AG04449 (cell line): ENCODE data around the gene C12orf76.

Source experiments
- CTCF ChIA-PET: fragments of 350-600 bp; formaldehyde crosslinking; extraction: SDS; loops from one replicate; lab custom pipeline; 2021; ENCODE audit warnings: antibody characterized with exemption; lab: Yijun Ruan, JAX
- POLR2A ChIA-PET: fragments of 400-600, 350-600 bp; formaldehyde crosslinking; extraction: SDS; loops from one replicate; lab custom pipeline; 2020; ENCODE audit warnings: antibody characterized with exemption, inconsistent platforms; lab: Yijun Ruan, JAX
- DNase-seq: peaks from one replicate; pipeline ENCODE4 v3.0.0-alpha.2; 2010; ENCODE audit warnings: low read depth, low spot score
- H3K4me3 ChIP-seq: 2 replicates; pipeline ENCODE4 v1.5.1; 2011; ENCODE audit warnings: low read depth, mild to moderate bottlenecking, control low read depth, low read length
- CTCF ChIP-seq: IDR thresholded peaks from one replicate; pipeline ENCODE4 v1.5.1; 2011; ENCODE audit warnings: mild to moderate bottlenecking, moderate library complexity, low read length, control low read depth, inconsistent platforms; ENCODE audit not compliant: insufficient read depth; ENCODE audit errors: missing control alignments

Gene C12orf76

DNA sequence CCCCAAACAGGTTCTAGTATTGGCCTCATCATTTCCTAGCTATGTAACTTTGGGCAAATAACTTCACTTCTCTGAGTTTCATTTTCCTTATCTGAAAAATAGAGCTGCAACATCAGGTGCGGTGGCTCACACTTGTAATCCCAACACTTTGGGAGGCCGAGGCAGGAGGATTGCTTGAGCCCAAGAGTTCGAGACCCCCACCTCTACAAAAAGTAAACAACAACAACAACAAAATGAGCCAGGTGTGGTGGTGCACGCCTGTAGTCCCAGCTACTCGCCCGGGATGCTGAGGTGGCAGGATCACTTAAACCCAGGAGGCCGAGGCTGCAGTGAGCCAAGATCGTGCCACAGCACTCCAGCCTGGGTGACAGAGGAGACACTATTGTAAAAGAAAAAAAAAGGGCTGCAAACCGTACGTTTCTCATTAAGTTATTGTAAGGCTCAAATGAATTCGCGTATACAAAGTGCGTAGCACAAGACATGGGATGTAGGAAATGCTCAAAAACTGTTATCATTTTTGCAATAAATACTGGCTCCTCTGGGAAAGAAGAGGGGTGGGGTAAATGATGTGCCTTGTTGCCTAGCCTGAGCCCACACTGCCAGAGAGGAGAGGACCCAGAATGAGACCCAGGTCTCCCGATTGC, 903 bp downstream of the C12orf76 start:
- POLR2A ChIA-PET: no interaction called here

GRCh38 chr12:110046451-110047187, 1.7 kb downstream of the C12orf76 start:
- CTCF ChIA-PET: interaction anchor here (1.5 to 1.8 kb wide), 2 partner anchors 385 kb away, joined by 5 to 7 read pairs; no protein-coding TSS in a partner anchor
- DNase-seq: no peak
- no peak for TF ChIP-seq CTCF
- POLR2A ChIA-PET: no interaction called here
- peak overlapping the region; percentile 82 for H3K4me3 ChIP-seq

More for the DNA sequence above, 903 bp downstream of the C12orf76 start:
- no peak for TF ChIP-seq CTCF
- H3K4me3 ChIP-seq: peak overlapping the region; percentile 82
- CTCF ChIA-PET: interaction anchor here (1.2 to 1.8 kb wide), 2 partner anchors 10 to 384 kb away, joined by 3 to 5 read pairs; no protein-coding TSS in a partner anchor
- no peak for DNase-seq

DNA sequence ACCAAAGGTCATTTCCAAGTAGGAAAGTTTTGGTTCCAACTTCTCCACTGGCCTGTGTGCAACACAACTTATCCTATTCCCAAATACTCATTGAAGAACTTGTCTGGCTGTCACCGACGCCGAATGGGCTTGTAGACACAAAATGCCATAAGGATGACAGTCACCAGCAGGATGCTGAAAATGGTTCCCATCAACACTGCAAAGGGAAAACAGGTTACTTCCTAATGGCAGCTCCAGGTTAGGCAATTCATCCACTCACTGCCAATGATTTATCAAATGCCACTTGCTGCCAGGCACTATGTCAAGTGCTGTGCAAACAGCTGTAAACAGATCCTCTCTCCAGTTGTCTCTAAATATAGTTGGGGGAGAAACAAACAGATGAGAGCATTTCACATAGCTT, 6.1 kb downstream of the C12orf76 start:
- CTCF ChIA-PET: interaction anchor here (0.6 to 4.0 kb wide), 7 partner anchors 9 to 389 kb away, joined by 3 to 21 read pairs (median 8); no protein-coding TSS in a partner anchor
- no peak for TF ChIP-seq CTCF
- H3K4me3 ChIP-seq: no peak overlapping the region
- POLR2A ChIA-PET: interaction anchor here (0.8 kb wide), 1 partner anchor 93 kb away, joined by 3 read pairs; no protein-coding TSS in a partner anchor
- DNase-seq: no peak

DNA sequence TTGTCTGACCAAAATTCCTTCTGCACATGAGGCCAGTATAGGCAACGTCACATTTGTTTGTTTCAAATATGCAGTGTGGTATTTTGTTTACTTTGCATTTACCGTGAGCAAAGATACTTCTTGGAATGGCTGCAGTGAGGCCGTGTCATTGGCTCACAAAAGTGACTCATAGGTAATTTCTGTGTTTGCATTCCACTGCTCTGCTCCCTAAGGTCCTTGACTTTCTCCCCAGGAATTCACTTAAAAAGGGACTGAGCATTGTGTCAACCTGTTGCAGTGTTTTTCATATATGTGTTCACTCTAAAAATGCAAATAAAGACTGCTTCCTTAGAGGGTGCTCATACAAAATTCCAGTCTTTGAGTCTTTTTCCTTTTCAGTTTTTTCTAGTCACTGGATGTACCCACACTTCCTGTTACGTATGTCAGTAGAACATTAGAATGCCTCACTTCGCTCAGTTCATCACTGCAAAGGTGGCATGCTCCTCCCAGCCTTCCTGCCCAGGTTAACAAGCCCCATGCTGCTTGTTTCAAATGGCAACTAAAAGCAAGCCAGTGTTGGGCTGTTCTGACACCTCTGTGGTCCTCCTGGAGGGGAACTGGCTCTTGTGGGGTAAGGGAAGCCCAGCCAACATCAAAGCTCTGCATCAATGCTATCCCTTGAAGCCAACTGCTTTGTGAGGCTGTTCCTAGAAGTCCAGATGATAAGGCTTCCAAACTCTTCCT, 9.1 kb downstream of the C12orf76 start:
- no peak overlapping the region for H3K4me3 ChIP-seq
- ChIA-PET CTCF (interaction anchor here (1.2 to 4.0 kb wide), 3 partner anchors 8 to 392 kb away, joined by 4 to 21 read pairs (median 8); no protein-coding TSS in a partner anchor), POLR2A (interaction anchor here (0.5 kb wide), 1 partner anchor 392 kb away, joined by 4 read pairs; no protein-coding TSS in a partner anchor)
- TF ChIP-seq CTCF: no peak
- peak; percentile 91 for DNase-seq

DNA sequence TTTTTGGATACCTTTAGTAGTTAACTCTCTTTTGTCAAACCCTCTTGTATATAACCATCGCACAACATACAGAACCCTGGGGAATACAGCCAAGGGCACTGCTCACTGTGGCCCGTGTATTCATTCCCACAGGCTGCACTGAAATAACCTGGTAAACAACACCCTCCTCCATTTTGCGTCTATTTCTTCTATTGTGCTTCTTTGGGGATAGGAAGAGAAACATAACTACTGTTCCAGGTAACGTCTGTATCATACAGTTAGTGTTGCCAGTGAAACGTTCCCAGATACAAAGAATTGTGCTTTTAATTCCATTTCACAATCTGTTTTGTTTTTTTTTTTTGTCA, 9.6 kb downstream of the C12orf76 start:
- POLR2A ChIA-PET: no interaction called here
- no peak for DNase-seq
- CTCF ChIA-PET: no interaction called here

More for the DNA sequence above, 9.6 kb downstream of the C12orf76 start:
- TF ChIP-seq CTCF: no peak
- no peak overlapping the region for H3K4me3 ChIP-seq
